H1 (cell line): ENCODE measurements around the gene STAT4. TPM values are rescaled to one million over a fixed set of nuclear protein-coding genes. Genes with fewer than 3 reads are reported as not detected.

Experiments
- CTCF ChIA-PET: fragments of 300-600 bp; sonication (Branson Sonifier 250); formaldehyde crosslinking; loops from one replicate; lab custom pipeline; 2021; ENCODE audit not compliant: partially characterized antibody; lab: Charles Lee
- POLR2A ChIA-PET: fragments of 300-600 bp; sonication (Branson Sonifier 250); formaldehyde crosslinking; loops from one replicate; lab custom pipeline; 2021; ENCODE audit warnings: inconsistent platforms; ENCODE audit not compliant: partially characterized antibody; lab: Charles Lee
- DNase-seq, 2 experiments: peaks; one replicate each; pipeline versions ENCODE4 v3.0.0 to v3.0.0-alpha.2; 2010 to 2022; ENCODE audit warnings: low spot score in 2 of 2, low read depth in 1 of 2, mixed read lengths in 1 of 2
- FAIRE-seq: peaks from 2 replicates; lab custom pipeline; 2011; peaks lifted over from hg19 to GRCh38; lab: Jason Lieb, UNC
- H2AFZ ChIP-seq: 2 replicates; pipeline ENCODE4 v1.8.1; 2012; ENCODE audit warnings: low read length, inconsistent platforms
- H2AK5ac ChIP-seq: 2 replicates; pipeline ENCODE4 v1.6.1; 2013; ENCODE audit warnings: low read depth, low read length
- H2BK120ac ChIP-seq: replicated peaks from 2 replicates; pipeline ENCODE3; 2013; ENCODE audit warnings: low read depth, low read length, inconsistent platforms
- H2BK12ac ChIP-seq: 2 replicates; pipeline ENCODE4 v1.6.1; 2013; ENCODE audit warnings: low read depth, low read length
- H2BK15ac ChIP-seq: 2 replicates; pipeline ENCODE4 v1.6.1; 2013; ENCODE audit warnings: low read length
- H2BK20ac ChIP-seq: 2 replicates; pipeline ENCODE4 v1.6.1; 2013; ENCODE audit warnings: low read length
- H2BK5ac ChIP-seq: 2 replicates; pipeline ENCODE4 v1.6.1; 2013; ENCODE audit warnings: low read depth, low read length
- H3K14ac ChIP-seq: 2 replicates; pipeline ENCODE4 v1.6.1; 2013; ENCODE audit warnings: inconsistent platforms; ENCODE audit not compliant: insufficient read length
- H3K18ac ChIP-seq: 2 replicates; pipeline ENCODE4 v1.6.1; 2013; ENCODE audit warnings: low read length; ENCODE audit errors: extremely low read depth
- H3K23ac ChIP-seq: 2 replicates; pipeline ENCODE4 v1.6.1; 2013; ENCODE audit warnings: inconsistent platforms; ENCODE audit not compliant: insufficient read length
- H3K23me2 ChIP-seq: 2 replicates; pipeline ENCODE4 v1.6.1; 2013; ENCODE audit warnings: low read depth, low read length
- H3K27ac ChIP-seq: 2 replicates; pipeline ENCODE4 v1.6.1; 2011; ENCODE audit warnings: low read depth, low read length, inconsistent platforms
- H3K27me3 ChIP-seq, 4 experiments: replicated peaks in 1 of 4; 1 replicate in 1 of 4; 2 replicates in 3 of 4; pipeline versions ENCODE4 v1.6.1 to v1.8.1; 2011 to 2013; ENCODE audit warnings: low read length in 3 of 4, mild to moderate bottlenecking in 3 of 4, inconsistent platforms in 2 of 4, mixed read lengths in 2 of 4, moderate library complexity in 1 of 4; ENCODE audit not compliant: control insufficient read depth in 3 of 4, insufficient read depth in 3 of 4; ENCODE audit errors: extremely low read depth in 1 of 4
- H3K36me3 ChIP-seq, 4 experiments: 2 replicates each; pipeline versions ENCODE4 v1.6.1 to v1.8.1; 2011 to 2013; ENCODE audit warnings: mild to moderate bottlenecking in 4 of 4, low read length in 3 of 4, moderate library complexity in 2 of 4, control low read depth in 1 of 4, inconsistent platforms in 1 of 4; ENCODE audit not compliant: insufficient read depth in 4 of 4, control insufficient read depth in 2 of 4
- H3K4ac ChIP-seq: replicated peaks from 2 replicates; pipeline ENCODE3; 2013; ENCODE audit warnings: low read length, low read depth, mixed read lengths, inconsistent platforms; ENCODE audit not compliant: insufficient read length
- H3K4me1 ChIP-seq, 4 experiments: replicated peaks in 1 of 4; 1 replicate in 1 of 4; 2 replicates in 3 of 4; pipeline versions ENCODE4 v1.6.1 to v1.8.1; 2011 to 2013; ENCODE audit warnings: low read length in 3 of 4, inconsistent platforms in 2 of 4, mixed read lengths in 1 of 4; ENCODE audit not compliant: insufficient read depth in 4 of 4, control insufficient read depth in 3 of 4
- H3K4me2 ChIP-seq, 2 experiments: 2 replicates each; pipeline versions ENCODE4 v1.6.1 to v1.8.1; 2011 to 2013; ENCODE audit warnings: low read depth in 2 of 2, low read length in 2 of 2, control low read depth in 1 of 2, inconsistent platforms in 1 of 2, mild to moderate bottlenecking in 1 of 2; ENCODE audit not compliant: insufficient read depth in 1 of 2
- H3K4me3 ChIP-seq, 4 experiments: fragments of 200-600, 300-600 bp in 1 of 4; sonication (generic), shearing (Covaris generic), sonication (Bioruptor Twin) in 1 of 4; 2 replicates each; pipeline versions ENCODE4 v1.5.1 to v1.8.1; 2011 to 2016; ENCODE audit warnings: low read length in 4 of 4, low read depth in 3 of 4, control low read depth in 2 of 4, inconsistent platforms in 2 of 4, mild to moderate bottlenecking in 2 of 4, mixed read lengths in 1 of 4, moderate library complexity in 1 of 4; ENCODE audit not compliant: insufficient read depth in 2 of 4; ENCODE audit errors: extremely low read depth in 1 of 4
- H3K56ac ChIP-seq: replicated peaks from 2 replicates; pipeline ENCODE3; 2013; ENCODE audit warnings: low read depth, mild to moderate bottlenecking, mixed read lengths, low read length, inconsistent platforms; ENCODE audit not compliant: insufficient read length
- H3K79me1 ChIP-seq: 2 replicates; pipeline ENCODE4 v1.6.1; 2013; ENCODE audit warnings: low read depth, low read length, control low read depth
- H3K79me2 ChIP-seq, 2 experiments: 2 replicates each; pipeline versions ENCODE4 v1.6.1 to v1.8.1; 2012 to 2013; ENCODE audit warnings: low read length in 2 of 2, mild to moderate bottlenecking in 2 of 2, inconsistent platforms in 1 of 2; ENCODE audit not compliant: insufficient read depth in 2 of 2, control insufficient read depth in 1 of 2
- H3K9ac ChIP-seq, 4 experiments: replicated peaks in 1 of 4; 1 replicate in 1 of 4; 2 replicates in 3 of 4; pipeline versions ENCODE4 v1.6.1 to v1.8.1; 2011 to 2013; ENCODE audit warnings: low read depth in 3 of 4, low read length in 3 of 4, control low read depth in 2 of 4, mild to moderate bottlenecking in 2 of 4, moderate library complexity in 2 of 4, inconsistent platforms in 1 of 4; ENCODE audit errors: extremely low read depth in 1 of 4
- H3K9me3 ChIP-seq, 2 experiments: 2 replicates each; pipeline versions ENCODE4 v1.6.1 to v1.8.1; 2012 to 2013; ENCODE audit warnings: mild to moderate bottlenecking in 2 of 2, moderate library complexity in 2 of 2, control low read depth in 1 of 2, inconsistent platforms in 1 of 2, low read depth in 1 of 2, low read length in 1 of 2, mixed read lengths in 1 of 2; ENCODE audit not compliant: insufficient read depth in 2 of 2
- H4K20me1 ChIP-seq, 2 experiments: replicated peaks in 1 of 2; 2 replicates each; pipeline versions ENCODE3 to v1.8.1; 2011 to 2013; ENCODE audit warnings: inconsistent platforms in 2 of 2, low read length in 2 of 2, mild to moderate bottlenecking in 1 of 2; ENCODE audit not compliant: insufficient read depth in 2 of 2, control insufficient read depth in 1 of 2
- H4K5ac ChIP-seq: 2 replicates; pipeline ENCODE4 v1.6.1; 2013; ENCODE audit warnings: low read length, low read depth, mixed read lengths, inconsistent platforms; ENCODE audit not compliant: insufficient read length
- H4K8ac ChIP-seq: 2 replicates; pipeline ENCODE4 v1.8.0; 2013; ENCODE audit warnings: mild to moderate bottlenecking, moderate library complexity, low read length, inconsistent platforms; ENCODE audit not compliant: insufficient read depth; ENCODE audit errors: extremely low read depth
- H4K91ac ChIP-seq: replicated peaks from 2 replicates; pipeline ENCODE3; 2013; ENCODE audit warnings: low read length, mixed read lengths, inconsistent platforms; ENCODE audit not compliant: insufficient read length
- BCL11A ChIP-seq, 2 experiments: IDR thresholded peaks; one replicate each; pipeline ENCODE4 v1.6.1; 2011; ENCODE audit warnings: low read depth in 2 of 2, low read length in 2 of 2, mild to moderate bottlenecking in 2 of 2
- CBX8 ChIP-seq: fragments of 300-800, 300-1000 bp; sonication (generic); IDR thresholded peaks from 2 replicates; pipeline ENCODE4 v1.7.1; 2016; ENCODE audit warnings: low read depth, low read length, borderline replicate concordance
- E2F6 ChIP-seq: IDR thresholded peaks from 2 replicates; pipeline ENCODE4 v1.6.1; 2012; ENCODE audit warnings: inconsistent platforms
- JUND ChIP-seq: IDR thresholded peaks from 2 replicates; pipeline ENCODE4 v1.6.1; 2011; ENCODE audit warnings: mild to moderate bottlenecking, improper control_type of control experiment, low read length
- MAFK ChIP-seq: IDR thresholded peaks from 2 replicates; pipeline ENCODE4 v1.6.1; 2012; ENCODE audit warnings: low read depth, mild to moderate bottlenecking, improper control_type of control experiment, low read length
- TAF7 ChIP-seq: optimal IDR thresholded peaks from 2 replicates; pipeline ENCODE3; 2011; ENCODE audit warnings: low read depth, mild to moderate bottlenecking, inconsistent platforms, low read length, moderate library complexity, borderline replicate concordance
- WGBS, 2 experiments: shearing (Covaris generic) in 1 of 2; methylation state at CpG; one replicate each; pipeline versions ENCODE4 v1.1.6 to v1.1.7; 2013 to 2015; ENCODE audit warnings: low lambda C conversion rate in 2 of 2, mixed read lengths in 2 of 2, inconsistent platforms in 1 of 2, low coverage in 1 of 2, missing lambda C conversion rate in 1 of 2; ENCODE audit not compliant: insufficient replicate concordance in 2 of 2, insufficient coverage in 1 of 2, insufficient read length in 1 of 2; ENCODE audit errors: extremely low coverage in 1 of 2, missing lambda C conversion rate in 1 of 2; 5-methylcytosine and 5-hydroxymethylcytosine counted together
- polyA plus RNA-seq, 7 experiments: library from polyadenylated mRNA; depleted of rRNA in 3 of 7; stranded (reverse) in 5 of 7; unstranded in 2 of 7; fragments of >200 nt in 5 of 7; fragments of 200-250 nt in 2 of 7; gene quantifications; 1 replicate in 5 of 7; 2 replicates in 1 of 7; 4 replicates in 1 of 7; pipeline versions ENCODE4 v1.2.1 to v1.2.3, GENCODE V29; 2011 to 2013; ENCODE audit warnings: missing spikeins in 2 of 7, mixed read lengths in 2 of 7
- total RNA-seq: library from RNA; stranded (reverse); fragmentation: NEBNext Ultra II Directional; extraction: Animal tissue kit (Norgen Biotek cat#: 25700); gene quantifications from 2 replicates; pipeline ENCODE4 v1.2.1, GENCODE V29; 2021

Gene STAT4
- total and polyA plus RNA-seq, 2 of the 8 experiments (the other 6 are each of a cell fraction or from before 2014, with no cell fraction given), result 0.36 to 0.63 TPM

GRCh38 chr2:191184457-191184856 lies 33.7 kb upstream of the STAT4 start:
- Histone ChIP-seq H4K20me1 (no peaks in the 10 kb centered on the region), H3K56ac (no peak overlapping the region), H3K79me1 (no peaks in the 10 kb centered on the region), H3K9ac (no peak overlapping the region), H3K4me3 (no peak overlapping the region), H2BK15ac (no peak overlapping the region), H2BK12ac (no peak overlapping the region), H2BK5ac (no peak overlapping the region), H4K91ac (no peak overlapping the region), H3K4me2 (no peak overlapping the region), H2BK120ac (no peak overlapping the region), H3K18ac (no peak overlapping the region), H3K27ac (no peak overlapping the region), H3K23me2 (no peaks in the 10 kb centered on the region), H4K8ac (no peak overlapping the region), H2BK20ac (no peak overlapping the region), H3K23ac (no peak overlapping the region), H3K27me3 (no peaks in the 10 kb centered on the region), H3K9me3 (no peaks in the 10 kb centered on the region), H4K5ac (no peak overlapping the region), H2AK5ac (no peak overlapping the region), H3K36me3 (no peaks in the 10 kb centered on the region), H3K4ac (no peak overlapping the region), H3K14ac (no peak overlapping the region), H3K4me1 (no peaks in the 10 kb centered on the region), H3K79me2 (no peaks in the 10 kb centered on the region), H2AFZ (no peak overlapping the region)
- ChIA-PET CTCF (no interaction called here), POLR2A (no interaction called here)
- FAIRE-seq (no peak), DNase-seq (no peak)
- WGBS, 2 experiments, result 89% methylated on average over 2 of the region's 2 CpGs; no CpG with 5 or more reads in 1 of the 2 experiments
- TF ChIP-seq TAF7, result no peak
- no peak for TF ChIP-seq E2F6
- no peak for TF ChIP-seq JUND
- no peak for TF ChIP-seq BCL11A (IDR thresholded peaks at IDR 0.05; ENCODE audit: low read depth in 2 of 2, low read length in 2 of 2)
- no peak for TF ChIP-seq CBX8
- TF ChIP-seq MAFK, result no peak
